ENCODE data around the gene FLOT2.
"Not testable (repeated sequence)": the region's sequence is repeated elsewhere in the genome, so short reads cannot be mapped to it uniquely, and the experiment has no call there.

Gene FLOT2

DNA sequence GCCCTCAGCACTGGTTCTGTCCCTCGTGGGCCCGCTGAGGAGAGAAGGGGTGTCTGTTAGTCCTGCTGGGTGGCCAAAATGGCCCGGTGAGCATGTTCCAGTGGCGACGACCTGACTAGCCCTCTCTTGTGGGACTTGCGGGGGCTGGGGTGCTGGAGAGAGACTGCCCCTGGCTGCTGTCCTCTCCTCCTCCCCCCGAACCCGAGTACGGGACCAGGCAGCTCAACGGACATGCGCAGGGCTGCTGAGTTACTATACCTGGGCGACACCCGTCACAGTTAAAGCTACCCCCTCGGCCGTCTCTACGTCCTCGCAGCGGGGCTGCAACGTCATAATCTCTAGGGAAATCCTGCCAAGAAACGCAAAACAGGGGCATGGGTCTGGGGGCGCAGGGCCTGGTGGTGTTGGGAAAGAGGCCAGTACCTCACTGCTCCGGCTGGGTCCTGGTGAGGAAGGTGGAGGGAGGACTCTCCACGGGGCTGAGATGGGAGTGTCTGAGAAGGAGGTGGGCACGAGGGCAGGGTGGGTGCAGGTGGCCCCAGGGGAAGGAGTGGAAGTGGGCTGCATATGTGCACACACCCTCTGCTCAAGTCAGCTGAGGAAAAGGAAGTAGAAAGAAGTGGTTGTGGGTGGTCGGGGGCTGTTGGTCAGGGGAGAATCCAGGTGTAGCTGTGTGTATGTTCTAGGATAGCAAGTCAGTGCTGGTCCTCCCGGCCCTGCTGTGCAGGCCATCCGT is 13.4 kb downstream of the FLOT2 start:
- CTCF ChIA-PET, result no interaction called here
- H3K27ac Mint-ChIP-seq, result peak overlapping the region; percentile 68

DNA sequence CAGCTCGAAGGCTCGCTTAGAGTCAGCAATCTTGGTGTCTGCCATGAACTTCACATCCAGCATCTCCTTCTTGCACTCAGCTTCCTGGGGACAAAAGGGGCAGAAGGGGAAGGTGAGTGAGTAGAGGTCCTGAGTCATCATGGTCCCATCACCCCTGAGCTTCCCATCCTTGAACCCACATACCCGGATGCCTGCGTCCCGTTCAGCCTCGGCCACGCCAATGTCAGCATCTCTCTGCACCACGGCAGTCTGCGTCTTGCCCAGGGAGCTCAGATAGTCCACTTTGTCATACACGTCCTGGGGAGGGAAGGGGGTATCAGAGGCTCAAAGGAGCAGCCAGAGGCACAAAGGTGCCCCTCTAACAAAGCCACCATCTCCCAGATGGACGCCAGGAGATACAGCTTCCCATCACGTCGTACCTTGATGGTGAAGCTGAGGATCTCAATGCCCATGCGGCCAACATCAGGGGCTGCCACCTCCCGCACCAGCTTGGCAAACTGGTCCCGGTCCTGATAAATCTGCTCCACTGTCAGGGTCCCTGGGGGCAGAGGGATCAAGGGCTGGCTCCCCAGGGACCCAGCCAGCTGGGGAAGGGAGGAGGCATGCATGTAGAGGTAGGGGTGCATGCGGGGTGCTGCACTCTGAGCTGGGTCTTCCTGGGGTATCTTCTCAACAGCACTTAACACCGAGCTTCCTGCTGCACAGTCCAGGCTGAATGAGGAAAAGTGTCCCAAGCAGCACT is 15.2 kb downstream of the FLOT2 start:
- Mint-ChIP-seq H3K27ac (no peak overlapping the region), H3K9me3 (no peaks in the 10 kb centered on the region), H3K4me3 (no peak overlapping the region), H3K4me1 (peaks cover 2% of the 10 kb centered on the region), H3K27me3 (no peaks in the 10 kb centered on the region), H3K36me3 (peaks cover 59% of the 10 kb centered on the region)
- DNase-seq, result no peak
- CTCF ChIA-PET, result interaction anchor here (0.8 kb wide), 1 partner anchor 119 kb away, joined by 4 read pairs; no protein-coding TSS in a partner anchor

More for the DNA sequence above, 13.4 kb downstream of the FLOT2 start:
- H3K36me3 Mint-ChIP-seq, result peaks cover 50% of the 10 kb centered on the region
- no peaks in the 10 kb centered on the region for H3K9me3 Mint-ChIP-seq
- peaks cover 6% of the 10 kb centered on the region for H3K4me1 Mint-ChIP-seq
- no peak for DNase-seq
- no peaks in the 10 kb centered on the region for H3K27me3 Mint-ChIP-seq
- H3K4me3 Mint-ChIP-seq, result no peak overlapping the region

DNA sequence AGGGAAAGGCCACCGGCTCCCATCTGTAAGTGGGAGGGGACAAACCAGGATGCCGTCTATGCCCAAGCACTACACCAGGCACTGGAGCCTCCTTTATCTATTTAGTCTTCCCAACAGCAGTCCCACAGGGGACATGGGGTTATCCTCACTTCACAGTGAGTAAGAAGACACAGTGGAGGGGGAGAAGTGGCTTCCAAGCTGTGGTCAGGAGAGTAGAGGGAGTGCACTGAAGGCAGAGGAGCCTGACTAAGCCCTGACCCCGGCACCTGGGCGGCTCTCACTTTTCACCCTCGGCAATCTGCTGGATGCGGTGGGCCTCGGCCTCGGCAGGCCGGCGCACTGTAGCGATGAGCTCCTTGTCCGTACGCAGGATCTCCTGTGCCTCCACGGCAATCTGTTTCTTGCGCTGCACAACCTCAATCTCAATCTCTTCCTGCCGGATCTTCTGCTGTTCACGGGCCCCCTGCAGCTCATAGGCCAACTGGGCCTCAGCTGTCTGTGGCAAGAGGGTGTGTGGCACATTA is 15.9 kb downstream of the FLOT2 start:
- Mint-ChIP-seq H3K4me3 (no peak overlapping the region), H3K36me3 (peaks cover 60% of the 10 kb centered on the region), H3K9me3 (no peaks in the 10 kb centered on the region), H3K27me3 (no peaks in the 10 kb centered on the region), H3K4me1 (peaks cover 2% of the 10 kb centered on the region), H3K27ac (no peak overlapping the region)
- CTCF ChIA-PET, result no interaction called here
- DNase-seq, result no peak

DNA sequence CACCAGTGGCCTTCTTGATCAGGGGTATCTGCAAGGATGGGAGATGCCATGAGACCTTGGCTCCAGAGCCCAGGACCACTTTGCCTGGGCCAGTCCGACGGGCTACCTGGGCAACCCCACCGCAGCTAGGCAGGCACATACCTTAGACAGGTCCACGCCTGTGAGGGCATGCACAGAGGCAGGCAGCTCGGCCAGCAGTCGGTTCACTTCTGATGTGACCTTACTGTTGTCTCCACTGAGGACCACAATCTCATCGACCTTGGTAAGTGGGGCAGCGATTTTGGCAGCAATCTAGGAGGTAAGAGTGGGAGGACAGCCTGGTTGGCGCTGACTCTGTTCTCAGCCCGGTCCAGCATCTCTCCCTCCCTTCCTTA is 17.0 kb downstream of the FLOT2 start:
- H3K36me3 Mint-ChIP-seq, result peaks cover 58% of the 10 kb centered on the region
- CTCF ChIA-PET, result interaction anchor here (2.6 kb wide), 1 partner anchor 117 kb away, joined by 22 read pairs; no protein-coding TSS in a partner anchor

DNA sequence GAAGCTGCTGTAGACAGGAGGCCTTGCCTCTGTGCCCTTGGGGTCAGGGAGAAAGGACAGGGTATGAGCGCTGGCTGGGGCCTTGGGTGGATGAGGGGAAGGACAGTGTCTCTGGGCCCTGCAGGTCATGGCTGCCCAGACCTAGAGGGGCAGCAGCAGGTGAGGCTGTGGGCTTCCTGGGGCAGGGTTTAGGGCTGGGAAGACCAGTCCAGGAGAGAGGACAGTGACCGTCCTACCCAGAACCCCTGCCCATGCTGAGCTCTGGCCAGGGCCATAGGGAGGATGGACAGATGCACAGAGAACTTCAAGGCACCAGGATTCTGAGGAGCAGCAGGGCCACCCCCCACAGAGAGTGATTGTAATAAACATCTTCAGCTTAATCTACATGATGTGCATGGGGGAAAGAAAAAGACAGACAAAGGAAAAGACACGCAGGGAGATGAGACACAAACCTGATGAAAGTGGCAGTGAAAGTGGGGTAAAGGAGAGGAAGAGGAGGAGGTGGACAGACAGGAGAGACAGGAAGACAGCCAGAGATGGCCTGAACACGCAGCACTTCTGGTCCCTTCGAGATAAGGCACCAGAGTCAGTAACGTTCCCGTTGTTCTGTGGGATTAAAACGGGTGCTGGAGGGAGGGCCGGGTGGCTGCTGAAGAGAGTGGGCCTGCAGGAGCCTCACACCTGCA is 17.5 kb downstream of the FLOT2 start:
- Mint-ChIP-seq H3K4me1 (peaks cover 2% of the 10 kb centered on the region), H3K27ac (no peak overlapping the region), H3K36me3 (peaks cover 52% of the 10 kb centered on the region), H3K9me3 (no peaks in the 10 kb centered on the region), H3K27me3 (no peaks in the 10 kb centered on the region), H3K4me3 (no peak overlapping the region)
- DNase-seq, result no peak
- CTCF ChIA-PET, result interaction anchor here (0.8 to 2.6 kb wide), 2 partner anchors 112 to 117 kb away, joined by 3 to 22 read pairs; no protein-coding TSS in a partner anchor

More for the DNA sequence above, 17.0 kb downstream of the FLOT2 start:
- H3K4me3 Mint-ChIP-seq, result no peak overlapping the region
- DNase-seq, result no peak
- H3K9me3 Mint-ChIP-seq, result no peaks in the 10 kb centered on the region
- H3K27me3 Mint-ChIP-seq, result no peaks in the 10 kb centered on the region
- no peak overlapping the region for H3K27ac Mint-ChIP-seq
- H3K4me1 Mint-ChIP-seq, result peaks cover 2% of the 10 kb centered on the region

DNA sequence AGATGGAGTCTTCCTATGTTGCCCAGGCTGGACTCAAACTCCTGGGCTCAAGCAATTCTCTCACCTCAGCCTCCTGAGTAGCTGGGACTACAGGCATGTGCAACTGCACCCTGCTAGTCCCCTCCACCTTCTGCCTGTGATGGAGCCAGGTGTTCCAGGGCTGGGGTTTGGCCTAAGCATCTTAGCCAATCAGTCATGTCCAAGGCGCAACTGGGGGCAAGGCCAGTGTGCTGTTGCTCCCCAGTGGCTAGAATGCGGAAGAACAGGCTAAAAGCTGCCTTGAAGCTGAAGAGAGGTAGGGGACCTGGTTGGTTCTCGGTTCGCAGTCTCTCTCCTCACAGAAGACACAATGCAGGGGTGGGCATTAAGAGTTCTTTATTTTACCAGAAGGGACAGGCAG is 18.6 kb downstream of the FLOT2 start:
- DNase-seq, result peak; percentile 34

DNA sequence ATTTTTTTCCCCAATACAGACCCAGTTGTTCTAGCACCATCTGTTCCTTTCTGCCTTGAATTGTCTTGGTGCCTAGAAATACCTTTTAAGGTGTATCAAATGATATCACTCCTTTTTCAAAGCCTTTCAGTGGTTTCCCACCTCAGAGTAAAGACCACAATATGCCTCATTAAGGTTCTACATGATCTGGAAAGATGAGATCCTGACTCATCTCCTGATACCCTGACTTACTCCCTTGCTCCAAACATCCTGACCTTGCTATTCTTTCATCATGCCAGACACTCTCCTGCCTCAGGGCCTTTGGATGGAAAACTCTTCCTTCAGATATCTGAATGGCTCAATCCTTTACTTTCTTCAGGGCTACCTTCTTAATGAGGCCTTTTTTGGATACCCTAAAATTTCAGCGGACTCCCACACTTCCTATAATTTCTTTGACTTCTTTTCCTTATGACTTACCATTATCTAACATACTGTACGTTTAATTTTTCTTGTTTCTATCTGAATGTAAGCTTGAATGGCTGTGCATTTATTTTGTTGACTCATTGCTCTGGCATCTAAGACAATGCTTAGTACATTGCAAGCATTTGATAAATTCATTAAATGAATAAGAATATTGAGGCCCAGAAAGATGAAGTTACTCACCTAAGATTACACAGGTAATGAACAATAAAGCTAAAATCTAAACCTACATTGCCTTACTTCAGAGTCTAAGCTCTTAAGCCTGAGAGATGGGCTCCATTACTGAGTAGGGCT is 19.2 kb downstream of the FLOT2 start:
- H3K4me1 Mint-ChIP-seq, result no peaks in the 10 kb centered on the region
- no peaks in the 10 kb centered on the region for H3K27me3 Mint-ChIP-seq
- H3K9me3 Mint-ChIP-seq, result no peaks in the 10 kb centered on the region
- no peak overlapping the region for H3K27ac Mint-ChIP-seq
- H3K4me3 Mint-ChIP-seq, result no peak overlapping the region
- no peak for DNase-seq
- CTCF ChIA-PET, result interaction anchor here (0.8 to 2.6 kb wide), 3 partner anchors 10 to 151 kb away, joined by 3 to 22 read pairs (median 4); no protein-coding TSS in a partner anchor
- H3K36me3 Mint-ChIP-seq, result peaks cover 44% of the 10 kb centered on the region

More for the DNA sequence above, 18.6 kb downstream of the FLOT2 start:
- Mint-ChIP-seq H3K4me1 (no peaks in the 10 kb centered on the region), H3K27ac (no peak overlapping the region), H3K27me3 (no peaks in the 10 kb centered on the region), H3K36me3 (peaks cover 47% of the 10 kb centered on the region), H3K9me3 (no peaks in the 10 kb centered on the region), H3K4me3 (no peak overlapping the region)
- CTCF ChIA-PET, result interaction anchor here (0.6 to 2.6 kb wide), 5 partner anchors 10 to 152 kb away, joined by 3 to 22 read pairs (median 3); no protein-coding TSS in a partner anchor

DNA sequence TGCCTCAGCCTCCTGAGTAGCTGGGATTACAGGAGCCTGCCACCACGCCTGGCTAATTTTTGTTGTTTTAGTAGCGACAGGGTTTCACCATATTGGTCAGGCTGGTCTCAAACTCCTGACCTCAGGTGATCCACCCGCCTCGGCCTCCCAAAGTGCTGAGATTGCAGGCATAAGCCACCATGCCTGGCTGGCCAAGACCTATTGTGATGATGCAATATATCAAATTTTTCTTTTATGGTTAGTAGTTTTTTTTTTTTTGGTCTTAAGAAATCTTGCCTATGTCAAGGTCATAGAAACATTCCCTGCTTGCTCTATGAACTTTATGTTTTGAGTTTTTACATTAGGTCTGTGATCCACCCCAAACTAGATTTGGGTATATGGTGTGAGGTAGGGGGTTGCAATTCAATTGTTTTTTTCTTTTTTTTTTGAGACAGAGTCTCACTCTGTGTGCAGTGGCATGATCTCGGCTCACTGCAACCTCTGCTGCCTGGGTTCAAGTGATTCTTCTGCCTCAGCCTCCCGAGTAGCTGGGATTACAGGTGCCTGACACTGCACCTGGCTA is 20.3 kb downstream of the FLOT2 start:
- not testable (repeated sequence) for H3K9me3 Mint-ChIP-seq, H3K27me3 Mint-ChIP-seq, DNase-seq, H3K4me3 Mint-ChIP-seq, H3K4me1 Mint-ChIP-seq, H3K27ac Mint-ChIP-seq
- peaks cover 34% of the 10 kb centered on the region for H3K36me3 Mint-ChIP-seq
- CTCF ChIA-PET, result interaction anchor here (1.0 kb wide), 1 partner anchor 19 kb away, joined by 4 read pairs; no protein-coding TSS in a partner anchor

DNA sequence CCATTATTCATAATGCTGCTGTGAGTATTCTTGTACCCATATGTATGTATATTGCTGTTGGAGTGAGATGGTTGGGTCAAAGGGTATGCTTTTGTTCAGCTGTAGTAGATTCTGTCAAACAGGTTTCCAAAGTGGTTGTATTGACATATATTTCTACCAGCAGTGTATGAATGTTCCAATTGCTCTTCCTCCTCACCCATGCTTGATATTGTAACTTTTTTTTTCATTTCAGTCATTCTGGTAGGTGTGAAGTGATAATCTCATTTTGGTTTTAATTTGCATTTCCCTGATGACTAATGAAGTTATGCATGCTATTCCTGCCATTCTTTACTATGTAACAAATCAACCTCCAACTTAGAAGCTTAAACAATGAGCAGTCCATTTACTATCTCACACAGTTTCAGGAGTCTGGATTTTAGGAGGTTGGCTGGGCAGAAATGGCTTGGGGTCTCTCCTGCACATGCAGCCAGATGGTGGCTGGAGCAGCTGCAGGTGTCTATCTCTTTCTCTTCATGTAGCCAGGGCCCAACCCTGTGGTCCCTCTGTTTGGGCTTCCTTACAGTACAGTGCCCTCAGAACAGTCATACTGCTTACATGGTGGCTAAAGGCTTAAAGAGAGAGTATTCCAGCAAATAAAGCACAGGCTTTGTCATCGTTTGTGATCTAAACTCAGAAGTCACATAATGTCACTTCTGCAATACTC is 21.5 kb downstream of the FLOT2 start:
- H3K27me3 Mint-ChIP-seq, result no peaks in the 10 kb centered on the region
- H3K4me1 Mint-ChIP-seq, result peaks cover 17% of the 10 kb centered on the region
- no peak overlapping the region for H3K27ac Mint-ChIP-seq
- H3K9me3 Mint-ChIP-seq, result no peaks in the 10 kb centered on the region
- CTCF ChIA-PET, result interaction anchor here (1.4 kb wide), 1 partner anchor 149 kb away, joined by 4 read pairs; no protein-coding TSS in a partner anchor
- peaks cover 24% of the 10 kb centered on the region for H3K36me3 Mint-ChIP-seq
- no peak for DNase-seq
- H3K4me3 Mint-ChIP-seq, result no peak overlapping the region

DNA sequence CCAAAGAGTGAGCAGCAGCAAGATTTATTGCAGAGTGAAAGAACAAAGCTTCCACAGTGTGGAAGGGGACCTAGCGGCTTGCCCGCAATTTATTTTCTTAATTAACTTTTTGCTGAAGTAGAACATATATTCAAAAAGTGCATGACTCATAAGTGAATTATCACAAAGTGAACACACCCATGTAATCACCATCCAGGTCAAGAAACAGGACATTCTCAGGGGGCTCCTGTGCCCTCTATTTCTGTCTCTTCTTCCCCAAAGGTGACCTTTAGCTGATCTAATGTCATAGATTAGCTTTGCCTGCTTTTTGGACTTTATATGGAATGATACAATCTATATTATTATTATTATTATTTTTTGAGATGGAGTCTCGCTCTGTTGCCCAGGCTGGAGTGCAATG is 22.8 kb downstream of the FLOT2 start:
- Mint-ChIP-seq H3K27me3 (no peaks in the 10 kb centered on the region), H3K9me3 (no peaks in the 10 kb centered on the region), H3K27ac (no peak overlapping the region), H3K4me3 (no peak overlapping the region), H3K4me1 (peaks cover 19% of the 10 kb centered on the region), H3K36me3 (peaks cover 18% of the 10 kb centered on the region)
- no peak for DNase-seq
- CTCF ChIA-PET, result interaction anchor here (0.7 to 1.6 kb wide), 2 partner anchors 24 to 111 kb away, joined by 3 to 4 read pairs; no protein-coding TSS in a partner anchor

DNA sequence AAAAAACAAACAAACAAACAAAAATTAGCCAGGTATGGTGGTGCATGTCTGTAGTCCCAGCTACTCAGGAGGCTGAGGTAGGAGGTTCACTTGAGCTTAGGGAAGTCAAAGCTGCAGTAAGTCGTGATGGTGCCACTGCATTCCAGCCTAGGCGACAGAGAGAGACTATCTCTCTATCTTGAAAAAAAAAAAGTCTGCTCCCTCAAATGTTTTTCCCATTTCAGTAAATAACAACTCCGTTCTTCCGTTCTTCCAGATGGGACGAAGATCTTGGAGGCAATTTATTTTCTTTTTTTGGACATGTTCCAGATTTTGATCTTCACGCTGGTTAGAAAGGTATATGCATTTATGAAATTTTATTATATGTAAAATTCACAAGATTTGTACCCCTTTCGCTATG is 23.7 kb downstream of the FLOT2 start:
- H3K4me3 Mint-ChIP-seq, result no peak overlapping the region
- peaks cover 13% of the 10 kb centered on the region for H3K36me3 Mint-ChIP-seq
- no peak for DNase-seq
- H3K27me3 Mint-ChIP-seq, result no peaks in the 10 kb centered on the region
- CTCF ChIA-PET, result interaction anchor here (1.6 kb wide), 1 partner anchor 110 kb away, joined by 4 read pairs; no protein-coding TSS in a partner anchor
- no peaks in the 10 kb centered on the region for H3K9me3 Mint-ChIP-seq
- no peak overlapping the region for H3K27ac Mint-ChIP-seq
- H3K4me1 Mint-ChIP-seq, result peaks cover 19% of the 10 kb centered on the region

DNA sequence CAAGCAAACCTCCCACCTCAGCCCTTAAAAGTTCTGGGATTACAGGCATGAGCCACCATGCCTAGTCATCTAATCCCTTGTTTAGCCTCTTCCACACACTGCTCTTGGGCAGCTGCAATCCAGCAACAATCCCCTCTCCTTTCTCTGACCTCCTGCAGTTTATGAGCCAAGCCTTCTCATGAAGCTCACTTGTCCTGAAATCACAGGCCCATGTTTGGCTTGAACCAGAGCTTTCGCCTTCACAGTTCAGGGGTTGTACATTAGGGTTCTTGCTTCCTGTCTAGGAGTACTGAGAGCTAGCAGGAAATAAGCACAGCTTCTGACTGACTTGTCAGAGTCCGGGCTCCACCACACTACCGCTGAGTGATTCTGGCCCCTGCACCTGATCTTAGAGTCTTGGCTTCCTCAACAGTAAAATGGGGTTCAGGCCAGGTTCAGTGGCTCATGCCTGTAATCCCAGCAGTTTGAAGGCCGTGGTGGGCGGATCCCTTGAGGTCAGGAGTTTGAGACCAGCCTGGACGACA is 26.4 kb downstream of the FLOT2 start:
- Mint-ChIP-seq H3K4me3 (peak overlapping the region; percentile 39), H3K27ac (peak overlapping the region; percentile 97), H3K27me3 (no peaks in the 10 kb centered on the region), H3K36me3 (peaks cover 1% of the 10 kb centered on the region), H3K4me1 (peaks cover 19% of the 10 kb centered on the region), H3K9me3 (no peaks in the 10 kb centered on the region)
- CTCF ChIA-PET, result interaction anchor here (0.6 to 2.0 kb wide), 7 partner anchors 9 to 107 kb away, joined by 3 to 16 read pairs (median 6); partner anchors contain the start of gene DHRS13
- DNase-seq, result peak; percentile 71
